ENCODE results near the gene CHST2.

DNA sequence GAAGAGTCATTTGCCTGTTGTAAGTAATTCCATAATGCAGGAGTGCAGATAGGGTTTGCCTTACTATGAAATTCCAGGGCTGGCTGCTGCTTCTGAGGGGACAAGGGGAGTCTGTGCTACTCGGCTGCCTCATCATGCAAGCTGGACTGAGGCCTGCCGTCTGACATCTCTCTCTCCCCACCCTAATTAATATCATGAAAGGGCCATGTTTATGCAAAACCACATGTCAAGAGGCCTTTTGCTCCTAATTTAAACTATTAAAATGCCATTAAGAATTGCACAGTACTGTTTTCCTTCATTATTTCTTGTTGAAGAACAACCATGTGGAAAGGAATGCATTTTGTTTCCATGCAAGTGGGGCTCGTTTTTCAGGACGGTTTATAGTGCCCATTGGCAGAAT is 26.3 kb downstream of the CHST2 start:
- TF ChIP-seq, protein P1, sequence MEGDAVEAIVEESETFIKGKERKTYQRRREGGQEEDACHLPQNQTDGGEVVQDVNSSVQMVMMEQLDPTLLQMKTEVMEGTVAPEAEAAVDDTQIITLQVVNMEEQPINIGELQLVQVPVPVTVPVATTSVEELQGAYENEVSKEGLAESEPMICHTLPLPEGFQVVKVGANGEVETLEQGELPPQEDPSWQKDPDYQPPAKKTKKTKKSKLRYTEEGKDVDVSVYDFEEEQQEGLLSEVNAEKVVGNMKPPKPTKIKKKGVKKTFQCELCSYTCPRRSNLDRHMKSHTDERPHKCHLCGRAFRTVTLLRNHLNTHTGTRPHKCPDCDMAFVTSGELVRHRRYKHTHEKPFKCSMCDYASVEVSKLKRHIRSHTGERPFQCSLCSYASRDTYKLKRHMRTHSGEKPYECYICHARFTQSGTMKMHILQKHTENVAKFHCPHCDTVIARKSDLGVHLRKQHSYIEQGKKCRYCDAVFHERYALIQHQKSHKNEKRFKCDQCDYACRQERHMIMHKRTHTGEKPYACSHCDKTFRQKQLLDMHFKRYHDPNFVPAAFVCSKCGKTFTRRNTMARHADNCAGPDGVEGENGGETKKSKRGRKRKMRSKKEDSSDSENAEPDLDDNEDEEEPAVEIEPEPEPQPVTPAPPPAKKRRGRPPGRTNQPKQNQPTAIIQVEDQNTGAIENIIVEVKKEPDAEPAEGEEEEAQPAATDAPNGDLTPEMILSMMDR (IDR thresholded peaks at IDR 0.05; ENCODE audit: extremely low read depth in 1 of 2, insufficient read depth in 1 of 2, low read depth in 1 of 2, low read length in 2 of 2), result no peak
- TF ChIP-seq POLR2A (IDR thresholded peaks at IDR 0.05; ENCODE audit: low read depth, low read length), result no peak
- TF ChIP-seq, protein P2, sequence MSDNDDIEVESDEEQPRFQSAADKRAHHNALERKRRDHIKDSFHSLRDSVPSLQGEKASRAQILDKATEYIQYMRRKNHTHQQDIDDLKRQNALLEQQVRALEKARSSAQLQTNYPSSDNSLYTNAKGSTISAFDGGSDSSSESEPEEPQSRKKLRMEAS (IDR thresholded peaks at IDR 0.05; ENCODE audit: insufficient read depth, insufficient read length), result no peak

Measured in endothelial cell of umbilical vein (primary cell).